Measurements from ENCODE around the gene AK2. TPM values are rescaled to one million over a fixed set of nuclear protein-coding genes. Genes with fewer than 3 reads are reported as not detected.

Gene AK2
- total RNA-seq, 1 experiment from 2014 or later: 390 TPM

GRCh38 chr1:32960819-32961355 is 75.8 kb downstream of the AK2 start:
- H3K36me3 Mint-ChIP-seq (ENCODE audit: insufficient read depth, unreplicated experiment): no peaks in the 10 kb centered on the region
- POLR2A ChIA-PET: interaction anchor here (1.2 to 13.8 kb wide), 6 partner anchors 10 to 144 kb away, joined by 4 to 255 read pairs (median 9); no protein-coding TSS in a partner anchor
- H3K27ac Mint-ChIP-seq (ENCODE audit: low read depth, unreplicated experiment): peak overlapping the region; percentile 43
- DNase-seq (ENCODE audit: unreplicated experiment): no peak
- TF ChIP-seq CTCF (IDR thresholded peaks at IDR 0.05; ENCODE audit: unreplicated experiment): no peak
- H3K4me1 Mint-ChIP-seq (ENCODE audit: insufficient read depth, unreplicated experiment): peaks cover 29% of the 10 kb centered on the region
- intact Hi-C loops (cut with micrococcal nuclease): no loop called here
- peak overlapping the region; percentile 84 for H3K4me3 Mint-ChIP-seq (ENCODE audit: unreplicated experiment)
- H3K9me3 Mint-ChIP-seq (ENCODE audit: unreplicated experiment): no peaks in the 10 kb centered on the region
- BruUV-seq (replicated peaks): no TSS peak
- CTCF ChIA-PET: no interaction called here
- no peaks in the 10 kb centered on the region for H3K27me3 Mint-ChIP-seq (ENCODE audit: insufficient read depth, unreplicated experiment)

- BruUV-seq (replicated peaks): no TSS peak
- intact Hi-C loops (cut with micrococcal nuclease): no loop called here
- CTCF ChIA-PET: no interaction called here
Observed at GRCh38 chr1:32960342-32960741, 76.3 kb downstream of the AK2 start.

GRCh38 chr1:32958827-32959226 is 77.9 kb downstream of the AK2 start:
- Mint-ChIP-seq H3K36me3 (ENCODE audit: insufficient read depth, unreplicated experiment) (no peaks in the 10 kb centered on the region), H3K27ac (ENCODE audit: low read depth, unreplicated experiment) (peak overlapping the region; percentile 64), H3K9me3 (ENCODE audit: unreplicated experiment) (no peaks in the 10 kb centered on the region), H3K4me1 (ENCODE audit: insufficient read depth, unreplicated experiment) (peaks cover 29% of the 10 kb centered on the region), H3K27me3 (ENCODE audit: insufficient read depth, unreplicated experiment) (no peaks in the 10 kb centered on the region), H3K4me3 (ENCODE audit: unreplicated experiment) (no peak overlapping the region)
- POLR2A ChIA-PET: interaction anchor here (1.3 to 13.8 kb wide), 3 partner anchors 10 to 30 kb away, joined by 4 to 255 read pairs (median 9); no protein-coding TSS in a partner anchor
- CTCF ChIA-PET: interaction anchor here (0.7 to 2.2 kb wide), 3 partner anchors 10 to 48 kb away, joined by 3 to 9 read pairs (median 3); no protein-coding TSS in a partner anchor
- no TSS peak for BruUV-seq (replicated peaks)
- TF ChIP-seq CTCF (IDR thresholded peaks at IDR 0.05; ENCODE audit: unreplicated experiment): no peak
- intact Hi-C loops (cut with micrococcal nuclease): no loop called here
- DNase-seq (ENCODE audit: unreplicated experiment): no peak

More at GRCh38 chr1:32960342-32960741, 76.3 kb downstream of the AK2 start:
- no peaks in the 10 kb centered on the region for H3K36me3 Mint-ChIP-seq (ENCODE audit: insufficient read depth, unreplicated experiment)
- no peaks in the 10 kb centered on the region for H3K27me3 Mint-ChIP-seq (ENCODE audit: insufficient read depth, unreplicated experiment)
- no peak for DNase-seq (ENCODE audit: unreplicated experiment)
- H3K4me3 Mint-ChIP-seq (ENCODE audit: unreplicated experiment): no peak overlapping the region
- H3K4me1 Mint-ChIP-seq (ENCODE audit: insufficient read depth, unreplicated experiment): peaks cover 29% of the 10 kb centered on the region
- H3K27ac Mint-ChIP-seq (ENCODE audit: low read depth, unreplicated experiment): peak overlapping the region; percentile 46
- POLR2A ChIA-PET: interaction anchor here (1.3 to 13.8 kb wide), 3 partner anchors 20 to 46 kb away, joined by 4 to 255 read pairs (median 125); no protein-coding TSS in a partner anchor
- H3K9me3 Mint-ChIP-seq (ENCODE audit: unreplicated experiment): no peaks in the 10 kb centered on the region
- no peak for TF ChIP-seq CTCF (IDR thresholded peaks at IDR 0.05; ENCODE audit: unreplicated experiment)

Other genes starting within 250 kb of the AK2 start
- gene YARS1, start 219.5 kb downstream of the AK2 start, total RNA-seq (2022): 347 and 372 TPM in 2 replicates
- 24.4 and 34.1 TPM in 2 replicates for gene S100PBP, start 219.2 kb downstream of the AK2 start, total RNA-seq (2022)
- not detected in 2 replicates for gene FNDC5, start 166.0 kb downstream of the AK2 start, total RNA-seq (2022)
- gene HPCA, start 150.4 kb downstream of the AK2 start, total RNA-seq (2022): not detected in 2 replicates
- gene TMEM54, start 135.5 kb downstream of the AK2 start, total RNA-seq (2022): 6.2 and 12.1 TPM in 2 replicates
- 38.0 and 41.3 TPM in 2 replicates for gene RNF19B, start 72.1 kb downstream of the AK2 start, total RNA-seq (2022)
- gene AZIN2, start 44.3 kb upstream of the AK2 start, total RNA-seq (2022): 1.6 and 4.3 TPM in 2 replicates
- 2.4 and 2.8 TPM in 2 replicates for gene TRIM62, start 145.2 kb upstream of the AK2 start, total RNA-seq (2022)
- gene ZNF362, start 219.6 kb upstream of the AK2 start, total RNA-seq (2022): 14.8 and 15.8 TPM in 2 replicates